Muscle layer of colon (tissue), 2 donors: ENCODE results near the gene MSL1.
"Not testable (repeated sequence)": the region's sequence is repeated elsewhere in the genome, so short reads cannot be mapped to it uniquely, and the experiment has no call there.

Experiments used
- H3K27ac ChIP-seq: one replicate; pipeline ENCODE4 v1.7.0; 2013; ENCODE audit warnings: low read depth, mild to moderate bottlenecking, low read length, moderate library complexity
- H3K27me3 ChIP-seq, 2 donors: one replicate each; pipeline ENCODE4 v1.7.0; 2013; ENCODE audit warnings: low read length in 2 of 2, mild to moderate bottlenecking in 2 of 2; ENCODE audit not compliant: insufficient read depth in 2 of 2, control insufficient read depth in 1 of 2
- H3K36me3 ChIP-seq: one replicate; pipeline ENCODE4 v1.7.0; 2013; ENCODE audit warnings: mild to moderate bottlenecking, low read length; ENCODE audit not compliant: insufficient read depth
- H3K4me1 ChIP-seq: one replicate; pipeline ENCODE4 v1.7.0; 2013; ENCODE audit warnings: mild to moderate bottlenecking, low read length; ENCODE audit not compliant: insufficient read depth
- H3K4me3 ChIP-seq, 2 donors: one replicate each; pipeline ENCODE4 v1.7.0; 2013; ENCODE audit warnings: low read length in 2 of 2, low read depth in 1 of 2, mild to moderate bottlenecking in 1 of 2, moderate library complexity in 1 of 2
- H3K9ac ChIP-seq: one replicate; pipeline ENCODE4 v1.7.0; 2013; ENCODE audit warnings: low read length
- H3K9me3 ChIP-seq: one replicate; pipeline ENCODE4 v1.7.0; 2013; ENCODE audit warnings: mild to moderate bottlenecking, low read length
- donor health status: abdominal sarcoma.
- donor health status: Adenocarcinoma of cecum.

The MSL1 gene

GRCh38 chr17:40124279-40125141 is 2.7 kb downstream of the MSL1 start:
- Histone ChIP-seq H3K4me1 (peaks cover 30% of the 10 kb centered on the region), H3K27me3 (no peaks in the 10 kb centered on the region), H3K9me3 (no peaks in the 10 kb centered on the region), H3K4me3 (peak overlapping the region; percentile 73 to 99), H3K27ac (peak overlapping the region; percentile 80), H3K9ac (peak overlapping the region; percentile 87), H3K36me3 (peaks cover 34% of the 10 kb centered on the region)

- Histone ChIP-seq H3K9ac (no peak overlapping the region), H3K4me1 (peaks cover 13% of the 10 kb centered on the region), H3K4me3 (no peak overlapping the region), H3K36me3 (peaks cover 82% of the 10 kb centered on the region), H3K9me3 (no peaks in the 10 kb centered on the region), H3K27ac (no peak overlapping the region), H3K27me3 (no peaks in the 10 kb centered on the region)
Measured at GRCh38 chr17:40129498-40129897, 7.7 kb downstream of the MSL1 start.

- Histone ChIP-seq H3K27ac (no peak overlapping the region), H3K9me3 (no peaks in the 10 kb centered on the region), H3K4me1 (peaks cover 6% of the 10 kb centered on the region), H3K9ac (no peak overlapping the region), H3K27me3 (no peaks in the 10 kb centered on the region), H3K36me3 (peaks cover 92% of the 10 kb centered on the region), H3K4me3 (no peak overlapping the region)
Measured at GRCh38 chr17:40130352-40131042, 8.7 kb downstream of the MSL1 start.

GRCh38 chr17:40134184-40134583 is 12.4 kb downstream of the MSL1 start:
- no peak overlapping the region for H3K27ac ChIP-seq
- no peaks in the 10 kb centered on the region for H3K9me3 ChIP-seq
- no peaks in the 10 kb centered on the region for H3K27me3 ChIP-seq
- peaks cover 80% of the 10 kb centered on the region for H3K36me3 ChIP-seq
- no peak overlapping the region for H3K4me3 ChIP-seq
- no peak overlapping the region for H3K9ac ChIP-seq
- H3K4me1 ChIP-seq, result peaks cover under 1% of the 10 kb centered on the region

- Histone ChIP-seq H3K4me1 (peaks cover 6% of the 10 kb centered on the region), H3K9me3 (no peaks in the 10 kb centered on the region), H3K9ac (no peak overlapping the region), H3K4me3 (no peak overlapping the region), H3K27ac (no peak overlapping the region), H3K27me3 (no peaks in the 10 kb centered on the region), H3K36me3 (peaks cover 64% of the 10 kb centered on the region)
Measured at GRCh38 chr17:40135817-40136216, 14.0 kb downstream of the MSL1 start.

GRCh38 chr17:40139566-40140058 is 17.8 kb downstream of the MSL1 start:
- Histone ChIP-seq H3K27me3 (no peaks in the 10 kb centered on the region), H3K9ac (peak overlapping the region; percentile 91), H3K4me3 (peak overlapping the region; percentile 66 to 76), H3K4me1 (peaks cover 18% of the 10 kb centered on the region), H3K9me3 (no peaks in the 10 kb centered on the region), H3K36me3 (peaks cover 40% of the 10 kb centered on the region), H3K27ac (peak overlapping the region; percentile 95)

- not testable (repeated sequence) for H3K27ac ChIP-seq, H3K4me3 ChIP-seq, H3K9me3 ChIP-seq, H3K27me3 ChIP-seq, H3K9ac ChIP-seq
- peaks cover 21% of the 10 kb centered on the region for H3K36me3 ChIP-seq
- H3K4me1 ChIP-seq, result peaks cover 18% of the 10 kb centered on the region
Measured at GRCh38 chr17:40143166-40143565, 21.4 kb downstream of the MSL1 start.

- Histone ChIP-seq H3K4me3 (no peak overlapping the region), H3K36me3 (peaks cover 39% of the 10 kb centered on the region), H3K9ac (no peak overlapping the region)
Measured at GRCh38 chr17:40145476-40145875, 23.7 kb downstream of the MSL1 start.

GRCh38 chr17:40148527-40148926 is 26.8 kb downstream of the MSL1 start:
- Histone ChIP-seq H3K9ac (no peak overlapping the region), H3K36me3 (peaks cover 36% of the 10 kb centered on the region), H3K27ac (no peak overlapping the region)

More at GRCh38 chr17:40145476-40145875, 23.7 kb downstream of the MSL1 start:
- Histone ChIP-seq H3K27ac (no peak overlapping the region), H3K4me1 (peaks cover 13% of the 10 kb centered on the region), H3K27me3 (no peaks in the 10 kb centered on the region), H3K9me3 (no peaks in the 10 kb centered on the region)

GRCh38 chr17:40150276-40150675 is 28.5 kb downstream of the MSL1 start:
- Histone ChIP-seq H3K4me1 (peaks cover 6% of the 10 kb centered on the region), H3K9ac (no peak overlapping the region), H3K36me3 (peaks cover 42% of the 10 kb centered on the region), H3K9me3 (no peaks in the 10 kb centered on the region), H3K27ac (no peak overlapping the region), H3K4me3 (no peak overlapping the region), H3K27me3 (no peaks in the 10 kb centered on the region)

More at GRCh38 chr17:40148527-40148926, 26.8 kb downstream of the MSL1 start:
- Histone ChIP-seq H3K4me3 (no peak overlapping the region), H3K27me3 (no peaks in the 10 kb centered on the region), H3K9me3 (no peaks in the 10 kb centered on the region), H3K4me1 (peaks cover 6% of the 10 kb centered on the region)

- Histone ChIP-seq H3K27ac (no peak overlapping the region), H3K27me3 (no peaks in the 10 kb centered on the region), H3K9me3 (no peaks in the 10 kb centered on the region), H3K9ac (no peak overlapping the region), H3K4me3 (no peak overlapping the region), H3K4me1 (peaks cover 6% of the 10 kb centered on the region), H3K36me3 (peaks cover 47% of the 10 kb centered on the region)
Measured at GRCh38 chr17:40151414-40151963, 29.7 kb downstream of the MSL1 start.
